Erythroblast (primary cell): ENCODE results near the gene MEFV.

Experiments used
- GATA1 ChIP-seq: IDR thresholded peaks from 2 replicates; pipeline ENCODE4 v1.6.1; 2011; ENCODE audit warnings: low read depth, mild to moderate bottlenecking, control low read depth, low read length, moderate library complexity
- POLR2A ChIP-seq: IDR thresholded peaks from 2 replicates; pipeline ENCODE4 v1.6.1; 2011; ENCODE audit warnings: mild to moderate bottlenecking, low read length

DNA sequence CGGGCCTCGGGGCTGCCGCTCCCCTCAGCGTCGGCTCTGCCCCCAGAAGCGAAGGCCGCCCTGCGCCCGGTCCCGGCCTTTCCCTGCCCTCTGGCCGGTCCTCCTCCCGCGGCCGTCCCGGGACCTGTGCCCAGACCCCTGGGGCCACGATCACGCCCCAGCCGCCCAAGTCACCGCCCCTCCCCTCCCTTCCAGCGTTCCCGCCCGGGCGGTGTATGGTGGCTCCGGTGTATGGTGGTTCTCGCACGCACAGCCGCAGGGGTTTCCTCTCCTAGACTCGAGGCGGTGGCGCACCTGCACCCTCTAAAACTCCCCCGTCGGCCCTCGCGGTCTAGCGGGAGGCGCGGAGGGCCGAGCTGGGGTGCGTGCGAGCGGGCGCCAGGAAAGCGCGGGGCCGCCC is 38.8 kb upstream of the MEFV start:
- TF ChIP-seq POLR2A (no peak), GATA1 (no peak)
